HEK293 (cell line): ENCODE measurements around the gene FBXW2.
A peak's percentile ranks its signal among the peaks of the same experiment; 100 is the strongest.
"Not testable (repeated sequence)": the region's sequence is repeated elsewhere in the genome, so short reads cannot be mapped to it uniquely, and the experiment has no call there.

Experiments used
- CTCF ChIA-PET: fragments of 350-600 bp; formaldehyde crosslinking; extraction: SDS; loops from one replicate; lab custom pipeline; 2021; ENCODE audit warnings: antibody characterized with exemption; lab: Yijun Ruan, JAX
- POLR2A ChIA-PET: fragments of 300-600 bp; formaldehyde crosslinking; extraction: SDS; loops from one replicate; lab custom pipeline; 2020; ENCODE audit warnings: antibody characterized with exemption, inconsistent platforms; lab: Yijun Ruan, JAX
- H3K27ac ChIP-seq: fragments of 200-500 bp; sonication (Bioruptor generic); 2 replicates; pipeline ENCODE4 v1.5.1; 2014; ENCODE audit warnings: low read depth, low read length, control low read depth, inconsistent platforms; ENCODE audit errors: extremely low read depth
- H3K36me3 ChIP-seq, 2 experiments: fragments of 200-500 bp in 1 of 2; sonication (Bioruptor generic) in 1 of 2; 1 replicate in 1 of 2; 2 replicates in 1 of 2; pipeline ENCODE4 v1.5.1; 2014 to 2017; ENCODE audit warnings: inconsistent platforms in 2 of 2, low read length in 2 of 2; ENCODE audit not compliant: control insufficient read depth in 2 of 2, insufficient read depth in 1 of 2
- H3K4me1 ChIP-seq: fragments of 200-500 bp; sonication (Bioruptor generic); 2 replicates; pipeline ENCODE4 v1.5.1; 2014; ENCODE audit warnings: mild to moderate bottlenecking, low read length, inconsistent platforms; ENCODE audit not compliant: control insufficient read depth, insufficient read depth
- H3K4me3 ChIP-seq: 2 replicates; pipeline ENCODE4 v1.5.1; 2011; ENCODE audit warnings: low read depth, mild to moderate bottlenecking, control low read depth, low read length, moderate library complexity
- H3K9me3 ChIP-seq: fragments of 200-500 bp; sonication (Bioruptor generic); 2 replicates; pipeline ENCODE4 v1.5.1; 2014; ENCODE audit warnings: low read depth, low read length, inconsistent platforms; ENCODE audit not compliant: control insufficient read depth, insufficient read depth
- SETDB1 ChIP-seq: IDR thresholded peaks from one replicate; pipeline ENCODE4 v1.6.1; 2017; ENCODE audit warnings: mild to moderate bottlenecking, low read length, moderate library complexity, mixed read lengths; ENCODE audit not compliant: insufficient read length
- ZNF175 ChIP-seq: fragments of 450-650 bp; formaldehyde crosslinking; IDR thresholded peaks from 2 replicates; pipeline ENCODE4 v1.5.1; 2016; ENCODE audit warnings: missing biosample characterization, missing genetic modification characterization
- ZNF777 ChIP-seq: fragments of 450-650 bp; formaldehyde crosslinking; IDR thresholded peaks from 2 replicates; pipeline ENCODE4 v1.5.1; 2017; ENCODE audit warnings: missing biosample characterization, missing genetic modification characterization, borderline replicate concordance
- ZNF791 ChIP-seq: fragments of 450-650 bp; formaldehyde crosslinking; IDR thresholded peaks from 2 replicates; pipeline ENCODE4 v1.5.1; 2016; ENCODE audit warnings: missing biosample characterization, missing genetic modification characterization
- ZNF843 ChIP-seq: fragments of 450-650 bp; formaldehyde crosslinking; IDR thresholded peaks from 2 replicates; pipeline ENCODE4 v1.5.1; 2016; ENCODE audit warnings: missing biosample characterization, missing genetic modification characterization
- ZSCAN23 ChIP-seq: fragments of 450-650 bp; formaldehyde crosslinking; IDR thresholded peaks from 2 replicates; pipeline ENCODE4 v1.5.1; 2016; ENCODE audit warnings: missing biosample characterization, missing genetic modification characterization
- TF ChIP-seq, protein P1 (sequence below): fragments of 450-650 bp; formaldehyde crosslinking; IDR thresholded peaks from 2 replicates; pipeline ENCODE4 v1.5.1; 2016; ENCODE audit warnings: missing biosample characterization, missing genetic modification characterization
- TF ChIP-seq, protein P2 (sequence below): fragments of 450-650 bp; formaldehyde crosslinking; IDR thresholded peaks from 2 replicates; pipeline ENCODE4 v1.5.1; 2016; ENCODE audit warnings: missing biosample characterization, missing genetic modification characterization, low read depth
- TF ChIP-seq, protein P3 (sequence below): fragments of 450-650 bp; formaldehyde crosslinking; IDR thresholded peaks from 2 replicates; pipeline ENCODE4 v1.5.1; 2016; ENCODE audit warnings: missing biosample characterization, missing genetic modification characterization
- TF ChIP-seq, protein P4 (sequence below): fragments of 450-650 bp; formaldehyde crosslinking; IDR thresholded peaks from 2 replicates; pipeline ENCODE4 v1.5.1; 2016; ENCODE audit warnings: missing biosample characterization, missing genetic modification characterization

The FBXW2 gene

GRCh38 chr9:120808931-120809330 lies 15.7 kb upstream of the FBXW2 start:
- POLR2A ChIA-PET = no interaction called here
- TF ChIP-seq, protein P1, sequence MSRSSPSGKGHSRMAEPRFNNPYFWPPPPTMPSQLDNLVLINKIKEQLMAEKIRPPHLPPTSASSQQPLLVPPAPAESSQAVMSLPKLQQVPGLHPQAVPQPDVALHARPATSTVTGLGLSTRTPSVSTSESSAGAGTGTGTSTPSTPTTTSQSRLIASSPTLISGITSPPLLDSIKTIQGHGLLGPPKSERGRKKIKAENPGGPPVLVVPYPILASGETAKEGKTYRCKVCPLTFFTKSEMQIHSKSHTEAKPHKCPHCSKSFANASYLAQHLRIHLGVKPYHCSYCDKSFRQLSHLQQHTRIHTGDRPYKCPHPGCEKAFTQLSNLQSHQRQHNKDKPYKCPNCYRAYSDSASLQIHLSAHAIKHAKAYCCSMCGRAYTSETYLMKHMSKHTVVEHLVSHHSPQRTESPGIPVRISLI (tag by site-specific recombination) = no peak
- TF ChIP-seq ZSCAN23 (tag by site-specific recombination) (no peak), ZNF843 (no peak)
- Histone ChIP-seq H3K27ac (no peak overlapping the region), H3K4me1 (no peaks in the 10 kb centered on the region), H3K4me3 (no peak overlapping the region), H3K36me3 (no peaks in the 10 kb centered on the region), H3K9me3 (no peaks in the 10 kb centered on the region)
- CTCF ChIA-PET = no interaction called here

- ChIA-PET POLR2A (no interaction called here), CTCF (no interaction called here)
- Histone ChIP-seq H3K36me3 (no peaks in the 10 kb centered on the region), H3K27ac (no peak overlapping the region), H3K4me3 (no peak overlapping the region), H3K4me1 (no peaks in the 10 kb centered on the region), H3K9me3 (no peaks in the 10 kb centered on the region)
- peak; percentile 97 for TF ChIP-seq SETDB1
- TF ChIP-seq, protein P2, sequence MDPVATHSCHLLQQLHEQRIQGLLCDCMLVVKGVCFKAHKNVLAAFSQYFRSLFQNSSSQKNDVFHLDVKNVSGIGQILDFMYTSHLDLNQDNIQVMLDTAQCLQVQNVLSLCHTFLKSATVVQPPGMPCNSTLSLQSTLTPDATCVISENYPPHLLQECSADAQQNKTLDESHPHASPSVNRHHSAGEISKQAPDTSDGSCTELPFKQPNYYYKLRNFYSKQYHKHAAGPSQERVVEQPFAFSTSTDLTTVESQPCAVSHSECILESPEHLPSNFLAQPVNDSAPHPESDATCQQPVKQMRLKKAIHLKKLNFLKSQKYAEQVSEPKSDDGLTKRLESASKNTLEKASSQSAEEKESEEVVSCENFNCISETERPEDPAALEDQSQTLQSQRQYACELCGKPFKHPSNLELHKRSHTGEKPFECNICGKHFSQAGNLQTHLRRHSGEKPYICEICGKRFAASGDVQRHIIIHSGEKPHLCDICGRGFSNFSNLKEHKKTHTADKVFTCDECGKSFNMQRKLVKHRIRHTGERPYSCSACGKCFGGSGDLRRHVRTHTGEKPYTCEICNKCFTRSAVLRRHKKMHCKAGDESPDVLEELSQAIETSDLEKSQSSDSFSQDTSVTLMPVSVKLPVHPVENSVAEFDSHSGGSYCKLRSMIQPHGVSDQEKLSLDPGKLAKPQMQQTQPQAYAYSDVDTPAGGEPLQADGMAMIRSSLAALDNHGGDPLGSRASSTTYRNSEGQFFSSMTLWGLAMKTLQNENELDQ (tag by site-specific recombination) = no peak
- TF ChIP-seq ZNF777 (tag by site-specific recombination) = no peak
- TF ChIP-seq ZNF175 (tag by site-specific recombination) = no peak
- TF ChIP-seq, protein P3, sequence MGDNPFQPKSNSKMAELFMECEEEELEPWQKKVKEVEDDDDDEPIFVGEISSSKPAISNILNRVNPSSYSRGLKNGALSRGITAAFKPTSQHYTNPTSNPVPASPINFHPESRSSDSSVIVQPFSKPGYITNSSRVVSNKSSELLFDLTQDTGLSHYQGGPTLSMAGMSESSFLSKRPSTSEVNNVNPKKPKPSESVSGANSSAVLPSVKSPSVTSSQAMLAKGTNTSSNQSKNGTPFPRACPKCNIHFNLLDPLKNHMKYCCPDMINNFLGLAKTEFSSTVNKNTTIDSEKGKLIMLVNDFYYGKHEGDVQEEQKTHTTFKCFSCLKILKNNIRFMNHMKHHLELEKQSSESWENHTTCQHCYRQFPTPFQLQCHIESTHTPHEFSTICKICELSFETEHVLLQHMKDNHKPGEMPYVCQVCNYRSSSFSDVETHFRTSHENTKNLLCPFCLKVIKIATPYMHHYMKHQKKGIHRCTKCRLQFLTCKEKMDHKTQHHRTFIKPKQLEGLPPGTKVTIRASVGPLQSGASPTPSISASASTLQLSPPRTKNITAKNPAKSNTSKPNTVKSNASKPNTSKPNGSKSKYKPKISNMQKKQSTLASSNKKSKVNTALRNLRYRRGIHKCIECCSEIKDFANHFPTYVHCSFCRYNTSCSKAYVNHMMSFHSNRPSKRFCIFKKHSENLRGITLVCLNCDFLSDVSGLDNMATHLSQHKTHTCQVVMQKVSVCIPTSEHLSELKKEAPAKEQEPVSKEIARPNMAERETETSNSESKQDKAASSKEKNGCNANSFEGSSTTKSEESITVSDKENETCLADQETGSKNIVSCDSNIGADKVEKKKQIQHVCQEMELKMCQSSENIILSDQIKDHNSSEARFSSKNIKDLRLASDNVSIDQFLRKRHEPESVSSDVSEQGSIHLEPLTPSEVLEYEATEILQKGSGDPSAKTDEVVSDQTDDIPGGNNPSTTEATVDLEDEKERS = peak; percentile 46; the same call in 1 of the 2 replicates
- TF ChIP-seq ZNF791 (tag by site-specific recombination) = peak; percentile 99
- TF ChIP-seq, protein P4, sequence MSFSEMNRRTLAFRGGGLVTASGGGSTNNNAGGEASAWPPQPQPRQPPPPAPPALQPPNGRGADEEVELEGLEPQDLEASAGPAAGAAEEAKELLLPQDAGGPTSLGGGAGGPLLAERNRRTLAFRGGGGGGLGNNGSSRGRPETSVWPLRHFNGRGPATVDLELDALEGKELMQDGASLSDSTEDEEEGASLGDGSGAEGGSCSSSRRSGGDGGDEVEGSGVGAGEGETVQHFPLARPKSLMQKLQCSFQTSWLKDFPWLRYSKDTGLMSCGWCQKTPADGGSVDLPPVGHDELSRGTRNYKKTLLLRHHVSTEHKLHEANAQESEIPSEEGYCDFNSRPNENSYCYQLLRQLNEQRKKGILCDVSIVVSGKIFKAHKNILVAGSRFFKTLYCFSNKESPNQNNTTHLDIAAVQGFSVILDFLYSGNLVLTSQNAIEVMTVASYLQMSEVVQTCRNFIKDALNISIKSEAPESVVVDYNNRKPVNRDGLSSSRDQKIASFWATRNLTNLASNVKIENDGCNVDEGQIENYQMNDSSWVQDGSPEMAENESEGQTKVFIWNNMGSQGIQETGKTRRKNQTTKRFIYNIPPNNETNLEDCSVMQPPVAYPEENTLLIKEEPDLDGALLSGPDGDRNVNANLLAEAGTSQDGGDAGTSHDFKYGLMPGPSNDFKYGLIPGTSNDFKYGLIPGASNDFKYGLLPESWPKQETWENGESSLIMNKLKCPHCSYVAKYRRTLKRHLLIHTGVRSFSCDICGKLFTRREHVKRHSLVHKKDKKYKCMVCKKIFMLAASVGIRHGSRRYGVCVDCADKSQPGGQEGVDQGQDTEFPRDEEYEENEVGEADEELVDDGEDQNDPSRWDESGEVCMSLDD = no peak
- TF ChIP-seq, all 188 proteins: peak for 3
These were observed 14.6 kb upstream of the FBXW2 start for GRCh38 chr9:120807607-120808379.

DNA sequence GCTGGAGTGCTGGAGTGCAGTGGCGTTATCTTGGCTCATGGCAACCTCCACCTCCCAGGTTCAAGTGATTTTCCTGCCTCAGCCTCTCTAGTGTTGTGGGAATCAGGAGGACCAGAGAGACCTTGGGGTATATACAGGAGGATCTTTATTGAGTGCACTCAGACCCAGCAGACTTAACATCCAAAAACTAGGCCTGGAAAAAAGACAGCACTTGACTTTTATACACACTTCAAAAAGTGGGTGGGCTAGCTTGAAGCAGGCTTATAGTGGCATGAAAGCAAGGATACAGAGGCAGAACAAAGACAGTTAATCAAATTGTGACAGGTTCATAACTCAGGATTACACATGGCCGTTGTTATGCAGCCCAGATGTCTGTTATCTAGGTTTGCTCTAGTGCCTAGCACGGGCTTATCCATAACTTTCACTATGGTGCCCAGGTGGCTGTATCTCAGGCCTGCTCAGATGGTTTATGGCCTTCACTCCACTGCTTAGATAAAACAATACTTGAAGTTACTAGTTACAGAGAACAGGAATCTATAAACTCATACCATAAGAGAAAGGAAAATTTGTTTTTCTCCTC lies 11.7 kb upstream of the FBXW2 start:
- H3K4me1 ChIP-seq, H3K9me3 ChIP-seq, H3K36me3 ChIP-seq, CTCF ChIA-PET, POLR2A ChIA-PET, H3K27ac ChIP-seq, H3K4me3 ChIP-seq: not testable (repeated sequence)
- peak; percentile 82 for TF ChIP-seq SETDB1
